GM18499 (cell line): Measurements from ENCODE around the gene WDR49.

ENCODE experiments used
- ATAC-seq: cut with Tn5 transposase; IDR thresholded peaks from one replicate; pipeline ENCODE4 v1.9.1; 2021; ENCODE audit warnings: moderate number of reproducible peaks; ENCODE audit not compliant: insufficient read depth, unreplicated experiment

The WDR49 gene

GRCh38 chr3:167497903-167498302, 155.8 kb downstream of the WDR49 start:
- ATAC-seq, result no peak

- ATAC-seq, result no peak
Measured at GRCh38 chr3:167493244-167493643, 160.5 kb downstream of the WDR49 start.

GRCh38 chr3:167491621-167492020, 162.1 kb downstream of the WDR49 start:
- no peak for ATAC-seq

GRCh38 chr3:167489571-167489970, 164.2 kb downstream of the WDR49 start:
- no peak for ATAC-seq

- no peak for ATAC-seq
Measured at GRCh38 chr3:167487556-167487955, 166.2 kb downstream of the WDR49 start.

GRCh38 chr3:167484551-167484950, 169.2 kb downstream of the WDR49 start:
- ATAC-seq, result no peak

GRCh38 chr3:167483708-167484475, 169.8 kb downstream of the WDR49 start:
- no peak for ATAC-seq

- no peak for ATAC-seq
Measured at GRCh38 chr3:167481164-167481563, 172.6 kb downstream of the WDR49 start.

- ATAC-seq, result no peak
Measured at GRCh38 chr3:167480748-167481147, 173.0 kb downstream of the WDR49 start.

GRCh38 chr3:167473863-167474262, 179.9 kb downstream of the WDR49 start, which contains the start of gene SERPINI2:
Gene SERPINI2 (minus strand): TSS chr3:167474042. CDS start chr3:167471834, 2,208 bp downstream.
- ATAC-seq, result no peak

- ATAC-seq, result no peak
Measured at GRCh38 chr3:167469381-167469780, 184.4 kb downstream of the WDR49 start.

- ATAC-seq, result no peak
Measured at GRCh38 chr3:167467848-167468611, 185.7 kb downstream of the WDR49 start.

GRCh38 chr3:167466966-167467365, 186.8 kb downstream of the WDR49 start:
- ATAC-seq, result no peak

- no peak for ATAC-seq
Measured at GRCh38 chr3:167456157-167456799, 197.5 kb downstream of the WDR49 start.

GRCh38 chr3:167453815-167454214, 199.9 kb downstream of the WDR49 start:
- ATAC-seq, result no peak

- ATAC-seq, result no peak
Measured at GRCh38 chr3:167451282-167451681, 202.5 kb downstream of the WDR49 start.

- no peak for ATAC-seq
Measured at GRCh38 chr3:167450675-167451074, 203.1 kb downstream of the WDR49 start.

GRCh38 chr3:167450195-167450594, 203.5 kb downstream of the WDR49 start:
- no peak for ATAC-seq

GRCh38 chr3:167445491-167445890, 208.3 kb downstream of the WDR49 start:
- ATAC-seq, result no peak

GRCh38 chr3:167441256-167441655, 212.5 kb downstream of the WDR49 start:
- no peak for ATAC-seq
